Measurements from ENCODE around the gene MOK. TPM values are rescaled to one million over a fixed set of nuclear protein-coding genes. Genes with fewer than 3 reads are reported as not detected.
A peak's percentile ranks its signal among the peaks of the same experiment; 100 is the strongest.

MOK gene
- total RNA-seq, 3 donors from 2014 or later = 6.2 to 11.2 (median 7.4) TPM

DNA sequence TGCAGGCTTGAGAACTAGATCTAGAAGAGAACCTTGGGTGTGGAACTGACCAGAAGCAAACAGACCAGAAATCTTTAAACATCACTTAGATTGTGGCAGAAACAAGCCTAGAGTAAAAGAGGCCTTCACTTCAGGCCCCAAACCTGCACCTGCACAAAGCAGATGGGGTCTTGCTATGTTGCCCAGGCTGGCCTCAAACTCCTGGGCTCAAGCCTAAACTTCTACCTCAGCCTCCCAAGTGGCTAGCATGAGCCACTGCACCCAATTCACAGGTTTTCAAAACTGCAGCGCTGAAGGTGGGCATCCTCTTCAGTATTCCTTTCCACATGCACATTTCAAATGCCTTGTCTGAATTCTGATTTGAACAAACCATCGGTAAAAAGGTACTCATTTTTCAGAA lies 19.9 kb downstream of the MOK start:
- DNase-seq = no peak
- TF ChIP-seq, protein P1, sequence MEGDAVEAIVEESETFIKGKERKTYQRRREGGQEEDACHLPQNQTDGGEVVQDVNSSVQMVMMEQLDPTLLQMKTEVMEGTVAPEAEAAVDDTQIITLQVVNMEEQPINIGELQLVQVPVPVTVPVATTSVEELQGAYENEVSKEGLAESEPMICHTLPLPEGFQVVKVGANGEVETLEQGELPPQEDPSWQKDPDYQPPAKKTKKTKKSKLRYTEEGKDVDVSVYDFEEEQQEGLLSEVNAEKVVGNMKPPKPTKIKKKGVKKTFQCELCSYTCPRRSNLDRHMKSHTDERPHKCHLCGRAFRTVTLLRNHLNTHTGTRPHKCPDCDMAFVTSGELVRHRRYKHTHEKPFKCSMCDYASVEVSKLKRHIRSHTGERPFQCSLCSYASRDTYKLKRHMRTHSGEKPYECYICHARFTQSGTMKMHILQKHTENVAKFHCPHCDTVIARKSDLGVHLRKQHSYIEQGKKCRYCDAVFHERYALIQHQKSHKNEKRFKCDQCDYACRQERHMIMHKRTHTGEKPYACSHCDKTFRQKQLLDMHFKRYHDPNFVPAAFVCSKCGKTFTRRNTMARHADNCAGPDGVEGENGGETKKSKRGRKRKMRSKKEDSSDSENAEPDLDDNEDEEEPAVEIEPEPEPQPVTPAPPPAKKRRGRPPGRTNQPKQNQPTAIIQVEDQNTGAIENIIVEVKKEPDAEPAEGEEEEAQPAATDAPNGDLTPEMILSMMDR (IDR thresholded peaks at IDR 0.05) = no peak
- H3K36me3 ChIP-seq (ENCODE audit: low read depth) = no peaks in the 10 kb centered on the region
- intact Hi-C loops (cut with DNase I, micrococcal nuclease) = no loop called here
- H3K4me1 ChIP-seq (ENCODE audit: low read depth) = no peaks in the 10 kb centered on the region
- ATAC-seq = no peak
- no peaks in the 10 kb centered on the region for H3K9me3 ChIP-seq
- H3K4me3 ChIP-seq = no peak overlapping the region

DNA sequence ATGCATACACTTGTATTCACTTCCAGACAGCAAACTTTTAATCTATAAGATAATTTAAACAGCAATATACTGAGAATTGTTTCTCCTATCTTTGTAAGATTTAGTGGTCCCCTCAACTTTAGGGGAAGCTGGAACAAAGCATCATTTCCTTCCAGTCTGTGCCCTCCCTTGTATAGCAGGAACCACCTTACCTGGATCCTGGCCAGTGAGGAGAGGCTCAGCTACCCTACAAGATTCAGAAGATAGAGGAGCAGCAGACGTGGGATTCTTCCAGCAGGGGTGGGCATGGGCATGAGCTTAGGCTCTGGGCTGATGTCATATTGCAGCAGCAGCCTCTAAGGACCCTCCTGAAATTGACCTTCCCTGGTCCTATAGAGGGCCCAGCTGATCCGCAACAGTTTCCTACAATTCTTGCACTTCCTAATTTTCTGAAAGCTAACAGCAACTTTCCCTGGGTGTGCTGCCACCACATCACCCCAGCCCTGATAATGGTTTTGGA lies 21.3 kb downstream of the MOK start:
- no peaks in the 10 kb centered on the region for H3K9me3 ChIP-seq
- DNase-seq (no peak), ATAC-seq (no peak)
- no peaks in the 10 kb centered on the region for H3K4me1 ChIP-seq (ENCODE audit: low read depth)
- no peaks in the 10 kb centered on the region for H3K36me3 ChIP-seq (ENCODE audit: low read depth)
- no peak overlapping the region for H3K4me3 ChIP-seq
- TF ChIP-seq, protein P1 (IDR thresholded peaks at IDR 0.05) = no peak
- intact Hi-C loops (cut with DNase I, micrococcal nuclease) = no loop called here

DNA sequence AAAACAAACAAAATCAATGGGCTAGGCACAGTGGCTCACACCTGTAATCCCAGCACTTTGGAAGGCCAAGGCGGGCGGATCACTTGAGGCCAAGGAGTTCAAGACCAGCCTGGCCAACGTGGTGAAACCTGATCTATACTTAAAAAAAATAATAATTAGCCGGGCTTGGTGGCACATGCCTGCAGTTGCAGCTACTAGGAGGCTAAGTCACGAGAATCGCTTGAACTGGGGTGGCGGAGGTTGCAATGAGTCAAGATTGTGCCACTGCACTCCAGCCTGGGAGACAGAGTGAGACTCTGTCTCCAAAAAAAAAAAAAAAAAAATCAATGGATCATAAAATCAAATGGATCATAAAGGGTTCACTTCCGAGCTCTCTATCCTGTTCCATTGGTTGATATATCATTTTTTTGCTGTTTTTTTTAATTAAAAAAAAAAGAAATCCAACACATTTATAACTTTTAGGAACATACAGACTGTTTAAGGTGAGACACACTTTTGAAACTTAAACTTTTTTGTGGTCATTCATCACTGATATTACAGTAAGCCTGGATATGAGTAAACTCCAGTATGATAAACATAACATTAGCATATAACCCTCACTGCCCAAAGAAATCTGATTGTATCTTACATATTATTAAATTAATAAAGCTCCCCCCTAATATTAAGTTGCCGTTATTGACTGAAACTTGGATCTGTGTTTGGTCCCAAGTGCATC lies 22.1 kb downstream of the MOK start:
- intact Hi-C loops (cut with DNase I, micrococcal nuclease) = no loop called here

DNA sequence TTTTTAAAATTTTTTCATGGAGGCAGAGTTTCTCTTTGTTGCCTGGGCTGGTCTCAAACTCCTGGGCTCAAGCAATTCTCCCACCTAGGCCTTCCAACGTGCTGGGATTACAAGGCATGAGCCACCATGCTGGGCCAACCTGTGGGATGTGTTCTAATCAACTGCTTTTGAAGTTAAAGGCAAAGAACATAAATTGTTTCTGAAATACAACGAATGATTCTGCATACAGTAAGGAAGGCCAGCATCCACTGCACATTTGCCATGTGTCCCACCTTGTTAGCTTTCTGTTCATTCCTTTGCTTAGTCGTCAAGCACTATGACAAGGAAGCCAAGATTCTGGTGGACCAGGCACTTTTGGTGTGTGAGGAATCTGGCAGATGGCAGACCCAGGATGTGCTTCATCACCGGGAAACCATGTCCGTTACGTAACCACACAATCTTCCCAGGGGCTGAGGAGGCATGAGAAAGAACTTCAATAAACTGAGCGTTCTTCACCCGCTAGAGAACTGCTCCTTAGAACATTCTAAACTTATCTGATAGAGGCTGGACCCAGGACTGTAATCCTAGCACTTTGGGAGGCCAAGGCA lies 24.5 kb downstream of the MOK start:
- intact Hi-C loops (cut with DNase I, micrococcal nuclease) = no loop called here
- no peaks in the 10 kb centered on the region for H3K36me3 ChIP-seq (ENCODE audit: low read depth)
- TF ChIP-seq, protein P1 (IDR thresholded peaks at IDR 0.05) = no peak
- ATAC-seq (no peak), DNase-seq (no peak)
- H3K4me1 ChIP-seq (ENCODE audit: low read depth) = no peaks in the 10 kb centered on the region
- no peaks in the 10 kb centered on the region for H3K9me3 ChIP-seq
- H3K4me3 ChIP-seq = no peak overlapping the region

More for the DNA sequence above, 22.1 kb downstream of the MOK start:
- Histone ChIP-seq H3K4me3 (no peak overlapping the region), H3K9me3 (no peaks in the 10 kb centered on the region), H3K4me1 (ENCODE audit: low read depth) (no peaks in the 10 kb centered on the region), H3K36me3 (ENCODE audit: low read depth) (no peaks in the 10 kb centered on the region)
- TF ChIP-seq, protein P1 (IDR thresholded peaks at IDR 0.05) = no peak
- ATAC-seq = no peak
- no peak for DNase-seq

DNA sequence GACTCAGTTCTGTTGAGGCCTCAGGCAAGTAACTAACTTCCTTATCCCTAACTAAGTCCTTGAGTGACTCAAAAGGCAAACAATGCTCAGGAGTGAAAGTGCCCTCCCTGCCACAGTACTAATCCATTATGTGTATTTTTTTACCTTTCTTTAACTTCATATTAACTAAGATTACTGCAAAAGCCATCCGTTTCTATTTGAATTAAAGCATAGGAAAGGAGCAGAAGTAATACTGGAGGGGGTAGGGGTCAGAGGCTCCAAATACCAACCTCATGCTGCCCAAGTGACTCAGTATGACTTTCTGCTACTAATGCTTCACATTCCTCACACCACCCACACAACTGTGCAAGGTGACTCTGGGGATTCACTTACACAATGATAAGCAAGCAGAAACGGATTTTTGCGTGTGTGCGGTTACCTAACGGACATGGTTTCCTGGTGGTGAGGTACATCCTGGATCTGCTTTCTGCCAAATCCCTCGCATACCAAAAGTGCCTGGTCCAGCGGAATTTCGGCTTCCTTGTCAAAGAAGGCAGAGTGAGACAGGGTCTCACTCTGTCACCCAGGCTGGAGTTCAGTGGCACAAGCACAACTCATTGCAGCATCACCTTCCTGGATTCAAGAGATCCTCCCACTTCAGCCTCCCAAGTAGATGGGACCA lies 25.1 kb downstream of the MOK start:
- Histone ChIP-seq H3K4me1 (ENCODE audit: low read depth) (no peaks in the 10 kb centered on the region), H3K9me3 (no peaks in the 10 kb centered on the region), H3K4me3 (no peak overlapping the region), H3K36me3 (ENCODE audit: low read depth) (no peaks in the 10 kb centered on the region)
- DNase-seq = no peak
- ATAC-seq = peak; percentile 90
- TF ChIP-seq, protein P1 (IDR thresholded peaks at IDR 0.05) = no peak
- intact Hi-C loops (cut with DNase I, micrococcal nuclease) = no loop called here
